Urinary bladder (tissue), 4 donors: ENCODE measurements around the gene ERP44. TPM values are rescaled to one million over a fixed set of nuclear protein-coding genes. Genes with fewer than 3 reads are reported as not detected.

Source experiments
- DNase-seq: peaks from one replicate; pipeline ENCODE4 v3.0.0-alpha.2; 2015; ENCODE audit errors: extremely low spot score
- H3K27ac ChIP-seq: one replicate; pipeline ENCODE4 v1.5.1; 2013; ENCODE audit warnings: low read depth, mild to moderate bottlenecking, moderate library complexity
- H3K36me3 ChIP-seq: one replicate; pipeline ENCODE4 v1.6.1; 2013; ENCODE audit warnings: mild to moderate bottlenecking, moderate library complexity; ENCODE audit not compliant: insufficient read depth
- H3K4me1 ChIP-seq: one replicate; pipeline ENCODE4 v1.6.1; 2013; ENCODE audit warnings: mild to moderate bottlenecking, moderate library complexity; ENCODE audit not compliant: insufficient read depth
- H3K4me3 ChIP-seq: one replicate; pipeline ENCODE4 v1.5.1; 2013; ENCODE audit warnings: low read depth, low read length
- WGBS: extraction: QIAGEN DNeasy Blood & Tissue Kit; methylation state at CpG from one replicate; pipeline ENCODE4 v1.1.7; 2013; 5-methylcytosine and 5-hydroxymethylcytosine counted together
- polyA plus RNA-seq: library from polyadenylated mRNA; stranded (reverse); fragments of 200-250 nt; gene quantifications from one replicate; pipeline ENCODE4 v1.2.3, GENCODE V29; 2013
- total RNA-seq: library from RNA; depleted of rRNA; stranded (reverse); fragments of >200 nt; gene quantifications from one replicate; pipeline ENCODE4 v1.2.3, GENCODE V29; 2014
- donor health status: healthy with polysubstance abuse.
- donor health status: healthy.

ERP44 gene
- total and polyA plus RNA-seq, 2 donors = 17.7 to 26.6 TPM

- H3K4me1 ChIP-seq = no peaks in the 10 kb centered on the region
- DNase-seq = no peak
- no peak overlapping the region for H3K27ac ChIP-seq
- peaks cover 2% of the 10 kb centered on the region for H3K36me3 ChIP-seq
- WGBS = 93% methylated on average over 3 of the region's 3 CpGs
- H3K4me3 ChIP-seq = no peak overlapping the region
Measured at GRCh38 chr9:100033877-100034551, 64.8 kb downstream of the ERP44 start.

GRCh38 chr9:100030548-100030947 is 68.3 kb downstream of the ERP44 start:
- H3K27ac ChIP-seq = no peak overlapping the region
- 92% methylated on average over 2 of the region's 2 CpGs for WGBS
- H3K4me3 ChIP-seq = no peak overlapping the region
- no peak for DNase-seq
- H3K36me3 ChIP-seq = peaks cover 2% of the 10 kb centered on the region
- no peaks in the 10 kb centered on the region for H3K4me1 ChIP-seq

DNA sequence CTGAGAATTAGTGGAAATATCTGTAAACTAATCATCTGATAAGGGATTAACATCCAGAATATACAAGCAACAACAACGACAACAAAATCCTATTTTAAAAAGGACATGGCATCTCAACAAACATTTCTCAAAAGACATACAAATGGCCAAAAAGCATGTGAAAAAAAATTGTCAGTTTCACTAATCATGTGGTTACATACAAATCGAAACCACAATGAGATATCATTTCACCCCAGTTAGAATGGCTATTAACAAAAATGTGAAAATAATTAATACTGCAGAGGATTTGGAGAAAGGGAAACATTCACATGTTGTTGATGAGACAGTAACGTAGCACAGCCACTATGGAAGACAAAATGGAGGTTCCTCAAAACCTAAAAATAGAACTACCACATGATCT is 69.5 kb downstream of the ERP44 start:
- Histone ChIP-seq H3K27ac (no peak overlapping the region), H3K4me3 (no peak overlapping the region), H3K36me3 (peaks cover 2% of the 10 kb centered on the region), H3K4me1 (no peaks in the 10 kb centered on the region)
- 82% methylated on average over 3 of the region's 3 CpGs for WGBS
- DNase-seq = no peak

- Histone ChIP-seq H3K4me3 (no peak overlapping the region), H3K27ac (no peak overlapping the region), H3K4me1 (no peaks in the 10 kb centered on the region), H3K36me3 (peaks cover 2% of the 10 kb centered on the region)
- 63% methylated on average over 2 of the region's 2 CpGs for WGBS
- no peak for DNase-seq
Measured at GRCh38 chr9:100028201-100028784, 70.5 kb downstream of the ERP44 start.

DNA sequence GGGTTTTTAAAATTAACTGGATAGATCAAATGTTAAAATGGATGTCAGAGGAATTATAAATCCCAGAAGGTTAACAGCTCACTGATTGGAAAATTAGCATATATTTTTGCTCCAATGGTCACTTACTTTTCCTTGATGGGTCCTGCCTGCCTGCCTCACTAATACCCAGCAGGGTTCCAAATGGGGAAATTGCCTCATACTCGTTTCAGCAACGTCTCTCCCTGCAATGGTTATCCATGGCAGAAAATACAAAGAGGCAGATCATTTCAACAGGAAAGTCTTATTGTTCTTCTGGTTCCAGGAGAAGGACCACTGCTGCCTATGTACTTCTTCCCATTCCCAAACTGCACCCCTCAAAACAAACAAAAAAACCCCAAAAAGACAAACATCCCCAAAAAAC is 71.3 kb downstream of the ERP44 start:
- no peak for DNase-seq
- WGBS = 69% methylated on average over 2 of the region's 2 CpGs
- peaks cover under 1% of the 10 kb centered on the region for H3K36me3 ChIP-seq
- H3K4me3 ChIP-seq = no peak overlapping the region
- H3K27ac ChIP-seq = no peak overlapping the region
- no peaks in the 10 kb centered on the region for H3K4me1 ChIP-seq

DNA sequence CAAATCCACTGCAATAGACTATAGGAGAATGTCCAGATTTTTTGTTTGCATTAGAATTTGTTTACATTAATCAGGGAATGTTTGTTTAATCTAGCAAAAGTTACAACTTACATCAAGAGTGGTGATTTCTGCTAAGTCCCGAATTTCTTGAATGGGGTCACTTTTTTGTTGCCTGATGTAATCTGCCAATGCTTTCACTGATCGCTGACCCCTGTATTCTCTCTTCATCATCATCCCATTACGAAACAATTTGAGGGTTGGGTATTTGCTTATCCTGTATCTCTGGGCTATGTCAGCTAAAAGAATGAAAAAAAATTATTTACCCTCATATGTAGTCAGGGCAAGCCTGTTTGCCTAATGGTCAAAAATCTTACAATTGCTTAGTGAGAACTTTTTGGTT is 76.9 kb downstream of the ERP44 start:
- WGBS = 83% methylated on average over 3 of the region's 3 CpGs
- Histone ChIP-seq H3K36me3 (peaks cover 5% of the 10 kb centered on the region), H3K27ac (no peak overlapping the region), H3K4me1 (no peaks in the 10 kb centered on the region), H3K4me3 (no peak overlapping the region)
- no peak for DNase-seq

DNA sequence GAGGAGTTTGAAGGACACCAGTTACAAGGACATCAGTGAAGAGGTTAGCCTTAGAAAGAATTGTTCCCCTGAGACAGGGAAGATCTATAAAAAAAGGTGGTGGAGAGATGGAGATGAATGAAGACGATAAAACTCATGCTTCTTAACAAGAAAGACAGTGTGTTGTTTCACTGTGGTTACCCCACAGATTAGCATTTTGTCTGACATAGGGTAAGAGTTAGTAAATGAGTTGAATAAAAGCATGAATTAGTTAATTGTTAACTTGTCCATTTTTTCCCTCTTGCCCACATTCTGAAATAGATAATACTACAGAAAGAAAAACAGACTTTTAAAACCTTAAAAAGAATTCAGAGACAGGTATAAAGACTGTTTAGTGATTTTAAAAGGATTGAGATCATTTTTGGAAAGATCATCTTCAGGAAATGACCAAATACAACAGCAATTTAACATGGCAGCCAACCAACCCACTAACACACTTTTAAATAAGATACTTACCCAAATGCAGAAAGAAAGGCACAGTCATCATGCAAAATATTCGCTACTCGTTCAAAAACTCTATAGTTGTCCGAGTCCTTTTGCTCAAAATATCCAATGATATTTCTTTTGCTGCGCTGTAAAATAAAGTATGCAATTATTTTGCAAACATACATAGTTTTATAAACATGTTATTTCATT is 78.5 kb downstream of the ERP44 start:
- no peaks in the 10 kb centered on the region for H3K4me1 ChIP-seq
- no peak overlapping the region for H3K27ac ChIP-seq
- no peak overlapping the region for H3K4me3 ChIP-seq
- WGBS = 97% methylated on average over 5 of the region's 5 CpGs
- peaks cover 5% of the 10 kb centered on the region for H3K36me3 ChIP-seq
- no peak for DNase-seq

GRCh38 chr9:100019541-100019940 is 79.3 kb downstream of the ERP44 start:
- WGBS = 96% methylated on average over 1 of the region's 1 CpG
- no peak overlapping the region for H3K4me3 ChIP-seq
- no peak for DNase-seq
- peaks cover 5% of the 10 kb centered on the region for H3K36me3 ChIP-seq
- H3K4me1 ChIP-seq = no peaks in the 10 kb centered on the region
- no peak overlapping the region for H3K27ac ChIP-seq

- Histone ChIP-seq H3K27ac (no peak overlapping the region), H3K4me1 (no peaks in the 10 kb centered on the region), H3K36me3 (peaks cover 3% of the 10 kb centered on the region), H3K4me3 (no peak overlapping the region)
- DNase-seq = no peak
Measured at GRCh38 chr9:100014846-100015245, 84.0 kb downstream of the ERP44 start.

- Histone ChIP-seq H3K36me3 (no peaks in the 10 kb centered on the region), H3K4me3 (no peak overlapping the region), H3K4me1 (no peaks in the 10 kb centered on the region), H3K27ac (no peak overlapping the region)
- 88% methylated on average over 2 of the region's 2 CpGs for WGBS
- no peak for DNase-seq
Measured at GRCh38 chr9:100013573-100013972, 85.2 kb downstream of the ERP44 start.

DNA sequence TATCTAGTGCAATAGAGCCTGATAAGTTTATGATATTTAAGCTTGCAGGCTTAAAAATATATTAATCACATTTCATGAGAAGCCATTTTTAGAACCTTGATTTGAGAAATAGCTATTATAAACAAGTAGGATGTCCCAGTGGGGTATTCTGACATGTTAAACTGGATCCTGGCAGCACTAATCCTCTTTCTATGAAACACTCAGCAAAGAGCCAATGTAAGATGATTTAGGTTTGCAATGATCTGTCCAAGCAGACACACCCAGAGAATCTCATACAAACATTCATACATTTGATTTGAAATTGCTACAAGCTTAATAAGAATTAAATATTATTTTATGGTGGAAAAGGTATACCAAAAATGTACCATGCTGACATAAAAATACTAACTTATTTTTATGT is 86.5 kb downstream of the ERP44 start:
- H3K36me3 ChIP-seq = no peaks in the 10 kb centered on the region
- H3K4me1 ChIP-seq = no peaks in the 10 kb centered on the region
- no peak for DNase-seq
- no peak overlapping the region for H3K27ac ChIP-seq
- H3K4me3 ChIP-seq = no peak overlapping the region

DNA sequence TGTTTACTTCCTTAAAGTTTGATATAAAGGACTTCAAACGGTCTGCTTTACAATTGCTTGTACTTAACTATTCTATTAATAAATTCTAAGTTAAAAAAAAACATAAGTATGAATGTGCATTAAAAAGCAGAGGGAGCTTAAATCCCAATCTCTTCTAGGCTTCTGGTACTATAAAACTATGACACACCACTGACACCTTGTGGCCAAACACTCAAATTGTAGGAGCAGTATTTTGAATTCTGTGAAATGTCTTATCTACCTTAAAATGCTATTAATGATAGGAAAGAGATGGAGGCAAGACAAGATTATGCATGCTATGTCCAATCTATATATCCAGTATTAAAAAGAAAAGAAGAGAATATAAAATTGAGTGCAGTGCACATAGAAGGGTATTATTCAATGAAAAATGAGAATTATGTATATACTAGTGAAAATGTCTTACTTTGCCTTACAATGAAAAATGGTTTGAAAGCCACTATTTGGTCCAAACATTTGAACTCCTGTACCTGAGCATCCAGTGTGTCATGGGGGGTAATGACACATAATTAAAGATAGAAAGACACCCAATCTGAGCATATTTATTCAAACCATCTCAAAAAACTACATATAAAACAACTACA is 87.6 kb downstream of the ERP44 start:
- WGBS = 62% methylated on average over 1 of the region's 1 CpG
- H3K36me3 ChIP-seq = peaks cover 3% of the 10 kb centered on the region
- no peak overlapping the region for H3K27ac ChIP-seq
- no peaks in the 10 kb centered on the region for H3K4me1 ChIP-seq
- no peak overlapping the region for H3K4me3 ChIP-seq
- no peak for DNase-seq

DNA sequence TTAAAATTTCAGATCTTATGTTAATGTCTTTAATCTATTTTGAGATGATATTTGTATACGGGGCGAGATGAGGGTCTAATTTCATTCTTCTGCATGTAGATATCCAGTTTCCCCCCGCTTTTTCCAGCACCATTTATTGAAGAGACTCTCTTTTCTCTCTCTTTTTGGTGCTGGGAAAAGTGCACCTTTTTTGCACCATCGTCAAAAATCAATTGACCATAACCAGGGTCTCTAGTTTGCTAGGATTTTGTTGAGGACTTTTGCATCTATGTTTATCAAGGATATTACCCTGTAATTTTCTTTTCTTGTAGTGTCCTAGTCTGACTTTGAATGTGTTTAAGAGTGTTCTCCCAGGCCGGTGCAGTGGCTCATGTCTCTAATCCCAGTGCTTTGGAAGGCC is 99.0 kb downstream of the ERP44 start:
- H3K36me3 ChIP-seq = no peaks in the 10 kb centered on the region
- H3K4me3 ChIP-seq = no peak overlapping the region
- no peak overlapping the region for H3K27ac ChIP-seq
- WGBS = 97% methylated on average over 5 of the region's 5 CpGs
- no peaks in the 10 kb centered on the region for H3K4me1 ChIP-seq
- no peak for DNase-seq

DNA sequence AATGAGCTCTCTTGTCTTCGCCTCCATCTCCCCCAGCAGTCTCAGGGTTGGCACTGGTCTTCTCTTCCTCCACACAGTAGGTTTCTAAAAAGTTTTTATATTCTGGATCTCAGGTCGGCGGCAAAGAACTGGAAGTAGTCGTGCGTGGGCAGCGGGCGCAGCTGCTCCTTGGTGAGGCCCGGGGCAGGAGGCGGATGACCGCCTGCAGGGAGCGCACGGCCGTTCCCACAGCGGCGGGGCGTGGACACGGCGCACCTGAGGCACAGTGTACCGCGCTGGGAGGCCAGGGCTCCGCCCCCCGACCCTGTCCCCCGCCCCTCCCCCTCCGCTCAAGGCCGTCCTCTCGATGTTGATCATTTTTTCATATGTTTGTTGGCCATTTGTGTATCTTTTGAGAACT is 99.9 kb downstream of the ERP44 start:
- H3K27ac ChIP-seq = no peak overlapping the region
- H3K4me1 ChIP-seq = no peaks in the 10 kb centered on the region
- no peaks in the 10 kb centered on the region for H3K36me3 ChIP-seq
- no peak for DNase-seq
- H3K4me3 ChIP-seq = no peak overlapping the region
- 97% methylated on average over 26 of the region's 26 CpGs for WGBS
